LNCAP (cell line): ENCODE measurements around the gene RSPH10B.
"Not testable (repeated sequence)": the region's sequence is repeated elsewhere in the genome, so short reads cannot be mapped to it uniquely, and the experiment has no call there.

Experiments used
- CTCF ChIP-seq: fragments of 450-650 bp; IDR thresholded peaks from 2 replicates; pipeline ENCODE4 v1.5.1; 2017; ENCODE audit warnings: mild to moderate bottlenecking

The RSPH10B gene

GRCh38 chr7:5997210-5997808, 26.8 kb upstream of the RSPH10B start:
- peak; percentile 79 for TF ChIP-seq CTCF

GRCh38 chr7:5898480-5899224, 71.8 kb downstream of the RSPH10B start, which contains the start of gene CCZ1:
CCZ1 (plus strand) TSS chr7:5898733; CDS start chr7:5898800, 67 bp downstream.
- not testable (repeated sequence) for TF ChIP-seq CTCF

GRCh38 chr7:5892498-5892897, 78.0 kb downstream of the RSPH10B start:
- no peak for TF ChIP-seq CTCF
